CD4-positive, alpha-beta T cell (primary cell): ENCODE measurements around the gene PIK3CD. TPM values are rescaled to one million over a fixed set of nuclear protein-coding genes. Genes with fewer than 3 reads are reported as not detected.

Experiments used
- ATAC-seq: fragments of 200-7000 bp; cut with Tn5 transposase; one replicate; pipeline ENCODE4 v1.10.0; 2022; ENCODE audit warnings: mild to moderate bottlenecking; ENCODE audit not compliant: poor library complexity
- CTCF ChIA-PET: fragments of 350-600 bp; sonication (Branson Sonifier 250); formaldehyde crosslinking; loops from one replicate; lab custom pipeline; 2021; ENCODE audit warnings: antibody characterized with exemption, inconsistent platforms; lab: Charles Lee
- POLR2A ChIA-PET: fragments of 350-600 bp; sonication (Branson Sonifier 250); formaldehyde crosslinking; loops from one replicate; lab custom pipeline; 2021; ENCODE audit warnings: antibody characterized with exemption, inconsistent platforms; lab: Charles Lee
- DNase-seq, 14 experiments: peaks; one replicate each; pipeline ENCODE4 v3.0.0-alpha.2; 2013 to 2020; ENCODE audit warnings: mixed read lengths in 2 of 14
- H3K27ac ChIP-seq, 2 donors: one replicate each; pipeline versions ENCODE4 v1.5.1 to v1.7.0; 2013; ENCODE audit warnings: low read length in 2 of 2, low read depth in 1 of 2, mild to moderate bottlenecking in 1 of 2
- H3K27me3 ChIP-seq, 2 experiments: 1 replicate in 1 of 2; 2 replicates in 1 of 2; pipeline versions ENCODE4 v1.6.1 to v1.7.0; 2013; ENCODE audit warnings: low read length in 2 of 2, control low read depth in 1 of 2, mild to moderate bottlenecking in 1 of 2, moderate library complexity in 1 of 2; ENCODE audit not compliant: insufficient read depth in 2 of 2, control insufficient read depth in 1 of 2
- H3K36me3 ChIP-seq: one replicate; pipeline ENCODE4 v1.6.1; 2013; ENCODE audit warnings: low read length, control low read depth; ENCODE audit not compliant: insufficient read depth
- H3K4me1 ChIP-seq: one replicate; pipeline ENCODE4 v1.6.1; 2013; ENCODE audit warnings: low read length, control low read depth; ENCODE audit not compliant: insufficient read depth
- H3K4me3 ChIP-seq: one replicate; pipeline ENCODE4 v1.5.1; 2013; ENCODE audit warnings: mild to moderate bottlenecking, low read length, moderate library complexity
- H3K9me3 ChIP-seq, 2 experiments: 1 replicate in 1 of 2; 2 replicates in 1 of 2; pipeline versions ENCODE4 v1.6.1 to v1.7.0; 2013; ENCODE audit warnings: low read length in 2 of 2, mild to moderate bottlenecking in 2 of 2, control low read depth in 1 of 2, moderate library complexity in 1 of 2; ENCODE audit not compliant: control insufficient read depth in 1 of 2, insufficient read depth in 1 of 2
- H3K27ac Mint-ChIP-seq: one replicate; pipeline ENCODE4 v1.8.0; 2020; ENCODE audit warnings: mixed read lengths
- H3K27me3 Mint-ChIP-seq: one replicate; pipeline ENCODE4 v1.8.0; 2021; ENCODE audit warnings: mixed read lengths
- H3K36me3 Mint-ChIP-seq: one replicate; pipeline ENCODE4 v1.8.0; 2021; ENCODE audit warnings: low read depth, mixed read lengths
- H3K4me1 Mint-ChIP-seq: one replicate; pipeline ENCODE4 v1.8.0; 2021; ENCODE audit warnings: low read depth, mixed read lengths
- H3K4me3 Mint-ChIP-seq: one replicate; pipeline ENCODE4 v1.8.0; 2020; ENCODE audit warnings: mild to moderate bottlenecking, mixed read lengths
- H3K9me3 Mint-ChIP-seq: one replicate; pipeline ENCODE4 v1.8.0; 2020; ENCODE audit warnings: mixed read lengths
- CTCF ChIP-seq: fragments of 200-600 bp; IDR thresholded peaks from one replicate; pipeline ENCODE4 v1.8.0; 2022; ENCODE audit warnings: antibody characterized with exemption, mild to moderate bottlenecking
- intact Hi-C, 2 experiments: fragments of 100-400 bp; cut with DNase I in 1 of 2; cut with micrococcal nuclease in 1 of 2; formaldehyde crosslinking; loops; one replicate each; pipeline versions ENCODE4 v1.15.1 to v1.9.0; 2023 to 2025; cut with DNase I, micrococcal nuclease
- total RNA-seq, 174 experiments: library from RNA in 2 of 174; stranded (reverse) in 2 of 174; gene quantifications; one replicate each; pipeline ENCODE4 v1.2.3 and lab custom pipeline; 2021 to 2026

Gene PIK3CD
- total RNA-seq, 2 experiments from 2014 or later, result 202 to 213 TPM

GRCh38 chr1:9723926-9724325, 72.4 kb downstream of the PIK3CD start:
- peaks cover 92% of the 10 kb centered on the region for H3K4me1 ChIP-seq
- CTCF ChIA-PET, result interaction anchor here (4.1 kb wide), 1 partner anchor 97 kb away, joined by 24 read pairs; no protein-coding TSS in a partner anchor
- DNase-seq (no peak), ATAC-seq (no peak)
- Mint-ChIP-seq H3K36me3 (peaks cover 88% of the 10 kb centered on the region), H3K27me3 (no peaks in the 10 kb centered on the region), H3K4me1 (peaks cover 61% of the 10 kb centered on the region), H3K27ac (peak overlapping the region; percentile 84), H3K9me3 (no peaks in the 10 kb centered on the region), H3K4me3 (peak overlapping the region; percentile 20)
- no peak for TF ChIP-seq CTCF
- H3K4me3 ChIP-seq, result no peak overlapping the region
- peaks cover 0 to 14% of the 10 kb centered on the region in 2 experiments for H3K9me3 ChIP-seq
- H3K27ac ChIP-seq, result peak overlapping the region in 1 of 2 donors; percentile 34
- no peaks in the 10 kb centered on the region for H3K27me3 ChIP-seq
- peaks cover 84% of the 10 kb centered on the region for H3K36me3 ChIP-seq
- intact Hi-C loops, result loop anchor here (2.0 kb wide), 1 partner anchor 97 kb away; no protein-coding TSS in a partner anchor
- POLR2A ChIA-PET, result interaction anchor here (1.1 to 11.0 kb wide), 3 partner anchors 69 to 97 kb away, joined by 3 to 228 read pairs (median 4); partner anchors contain the start of gene PIK3CD

- H3K4me3 Mint-ChIP-seq, result peak overlapping the region; percentile 35
- no peak overlapping the region for H3K4me3 ChIP-seq
- H3K4me1 ChIP-seq, result peaks cover 92% of the 10 kb centered on the region
- CTCF ChIA-PET, result interaction anchor here (0.7 to 4.1 kb wide), 7 partner anchors 10 to 98 kb away, joined by 3 to 24 read pairs (median 4); partner anchors contain the start of gene PIK3CD
- intact Hi-C loops, result loop anchor here (2.0 to 5.0 kb wide), 3 partner anchors 33 to 142 kb away; no protein-coding TSS in a partner anchor
- DNase-seq (peak; percentile 52 to 86 (median 68)), ATAC-seq (peak; percentile 50)
- peak overlapping the region; percentile 84 for H3K27ac Mint-ChIP-seq
- H3K9me3 ChIP-seq, result peaks cover 0 to 14% of the 10 kb centered on the region in 2 experiments
- no peaks in the 10 kb centered on the region for H3K9me3 Mint-ChIP-seq
- H3K36me3 ChIP-seq, result peaks cover 85% of the 10 kb centered on the region
- peaks cover 85% of the 10 kb centered on the region for H3K36me3 Mint-ChIP-seq
- H3K4me1 Mint-ChIP-seq, result peaks cover 58% of the 10 kb centered on the region
- no peaks in the 10 kb centered on the region for H3K27me3 Mint-ChIP-seq
- TF ChIP-seq CTCF, result peak; percentile 92
- peak overlapping the region in 1 of 2 donors; percentile 34 for H3K27ac ChIP-seq
- no peaks in the 10 kb centered on the region for H3K27me3 ChIP-seq
- POLR2A ChIA-PET, result interaction anchor here (0.8 to 2.9 kb wide), 3 partner anchors 38 to 96 kb away, joined by 3 to 14 read pairs (median 6); partner anchors contain the start of gene PIK3CD
Observed at GRCh38 chr1:9724706-9725476, 73.4 kb downstream of the PIK3CD start.

- no peak for ATAC-seq
- Mint-ChIP-seq H3K27ac (peak overlapping the region; percentile 92), H3K27me3 (no peaks in the 10 kb centered on the region), H3K4me3 (peak overlapping the region; percentile 34), H3K4me1 (peaks cover 66% of the 10 kb centered on the region), H3K9me3 (no peaks in the 10 kb centered on the region), H3K36me3 (peaks cover 87% of the 10 kb centered on the region)
- Histone ChIP-seq H3K27ac (peak overlapping the region in 1 of 2 donors; percentile 29), H3K9me3 (peaks cover 0 to 14% of the 10 kb centered on the region in 2 experiments), H3K27me3 (no peaks in the 10 kb centered on the region), H3K4me1 (peaks cover 92% of the 10 kb centered on the region), H3K4me3 (no peak overlapping the region), H3K36me3 (peaks cover 85% of the 10 kb centered on the region)
- no peak for DNase-seq
- intact Hi-C loops, result loop anchor here (5.0 kb wide), 2 partner anchors 34 to 141 kb away; no protein-coding TSS in a partner anchor
- ChIA-PET POLR2A (interaction anchor here (2.9 to 5.9 kb wide), 3 partner anchors 10 to 96 kb away, joined by 14 to 69 read pairs (median 46); partner anchors contain the start of gene PIK3CD), CTCF (interaction anchor here (1.4 to 4.1 kb wide), 2 partner anchors 9 to 99 kb away, joined by 5 to 24 read pairs; no protein-coding TSS in a partner anchor)
- no peak for TF ChIP-seq CTCF
Observed at GRCh38 chr1:9726406-9726805, 74.9 kb downstream of the PIK3CD start.
